A549 (cell line): ENCODE results near the gene TMEM154. TPM values are rescaled to one million over a fixed set of nuclear protein-coding genes. Genes with fewer than 3 reads are reported as not detected.
A peak's percentile ranks its signal among the peaks of the same experiment; 100 is the strongest.

Source experiments
- ATAC-seq, 2 experiments: fragments of 200-7000 bp in 1 of 2; fragments of >200 bp in 1 of 2; cut with Nextera tagmentation in 1 of 2; cut with Tn5 transposase in 1 of 2; 3 replicates each; pipeline versions ENCODE4 v1.8.0 to v1.9.1; 2018 to 2020; ENCODE audit warnings: mild to moderate bottlenecking in 1 of 2, moderate library complexity in 1 of 2
- CTCF ChIA-PET: fragments of 300-600 bp; sonication (Branson Sonifier 250); formaldehyde crosslinking; extraction: SDS; loops from one replicate; lab custom pipeline; 2021; ENCODE audit warnings: antibody characterized with exemption, inconsistent platforms; lab: Yijun Ruan, JAX
- POLR2A ChIA-PET: fragments of 350-600 bp; formaldehyde crosslinking; extraction: SDS; loops from one replicate; lab custom pipeline; 2021; ENCODE audit warnings: antibody characterized with exemption, inconsistent platforms; lab: Yijun Ruan, JAX
- DNase-seq, 2 experiments: peaks; one replicate each; pipeline versions ENCODE4 v3.0.0 to v3.0.0-alpha.2; 2011 to 2016; ENCODE audit warnings: low read depth in 1 of 2, low spot score in 1 of 2
- FAIRE-seq: peaks from 2 replicates; lab custom pipeline; 2011; peaks lifted over from hg19 to GRCh38; lab: Jason Lieb, UNC
- H3K27ac ChIP-seq, 2 experiments: fragments of >200 bp; sonication (Bioruptor Twin); formaldehyde crosslinking; 3 replicates each; pipeline ENCODE4 v1.5.1; 2016 to 2017
- H3K4me1 ChIP-seq: fragments of >200 bp; sonication (Bioruptor Twin); formaldehyde crosslinking; 3 replicates; pipeline ENCODE4 v1.6.1; 2016
- H3K4me2 ChIP-seq: fragments of >200 bp; sonication (Bioruptor Twin); formaldehyde crosslinking; 3 replicates; pipeline ENCODE4 v1.6.1; 2016
- H3K4me3 ChIP-seq: fragments of >200 bp; sonication (Bioruptor Twin); formaldehyde crosslinking; 3 replicates; pipeline ENCODE4 v1.5.1; 2016
- H3K9me3 ChIP-seq: fragments of >200 bp; sonication (Bioruptor Twin); formaldehyde crosslinking; 3 replicates; pipeline ENCODE4 v1.6.1; 2016
- BHLHE40 ChIP-seq: IDR thresholded peaks from 2 replicates; pipeline ENCODE4 v1.6.1; 2012; ENCODE audit warnings: low read depth, low read length, inconsistent platforms
- CBX8 ChIP-seq: fragments of 200-600 bp; sonication (generic); IDR thresholded peaks from 2 replicates; pipeline ENCODE4 v1.6.1; 2016
- CEBPB ChIP-seq, 2 experiments: fragments of >200 bp in 1 of 2; sonication (Bioruptor Twin) in 1 of 2; formaldehyde crosslinking in 1 of 2; IDR thresholded peaks; 2 replicates each; pipeline ENCODE4 v1.6.1; 2012 to 2016
- EHF ChIP-seq: fragments of 250-450 bp; sonication (Bioruptor Pico); IDR thresholded peaks from 2 replicates; pipeline ENCODE4 v1.5.0; 2020; ENCODE audit warnings: mild to moderate bottlenecking
- EP300 ChIP-seq, 2 experiments: fragments of >200 bp; sonication (Bioruptor Twin); formaldehyde crosslinking; IDR thresholded peaks; 2 replicates in 1 of 2; 3 replicates in 1 of 2; pipeline ENCODE4 v1.6.1; 2016 to 2017
- FOSB ChIP-seq: fragments of 250-450 bp; sonication (Bioruptor Pico); IDR thresholded peaks from 2 replicates; pipeline ENCODE4 v1.5.0; 2020; ENCODE audit warnings: mild to moderate bottlenecking, moderate library complexity
- FOXS1 ChIP-seq: fragments of 250-450 bp; sonication (Bioruptor Pico); IDR thresholded peaks from 2 replicates; pipeline ENCODE4 v1.5.0; 2020; ENCODE audit warnings: mild to moderate bottlenecking, moderate library complexity
- HDAC2 ChIP-seq: fragments of 200-600 bp; sonication (generic); IDR thresholded peaks from 2 replicates; pipeline ENCODE4 v1.6.1; 2016
- HEYL ChIP-seq: fragments of 250-450 bp; sonication (Bioruptor Pico); IDR thresholded peaks from 2 replicates; pipeline ENCODE4 v1.8.0; 2021; ENCODE audit warnings: mild to moderate bottlenecking, moderate library complexity
- HMGXB4 ChIP-seq: fragments of 250-450 bp; sonication (Bioruptor Pico); IDR thresholded peaks from 2 replicates; pipeline ENCODE4 v1.5.0; 2021; ENCODE audit warnings: mild to moderate bottlenecking, moderate library complexity, borderline replicate concordance
- JUN ChIP-seq, 2 experiments: fragments of >200 bp; sonication (Bioruptor Twin); formaldehyde crosslinking; IDR thresholded peaks; 2 replicates in 1 of 2; 3 replicates in 1 of 2; pipeline ENCODE4 v1.6.1; 2016 to 2017
- KDM5A ChIP-seq: fragments of 200-600 bp; sonication (generic); IDR thresholded peaks from 2 replicates; pipeline ENCODE4 v1.6.1; 2016; ENCODE audit warnings: antibody characterized with exemption, mild to moderate bottlenecking
- MAZ ChIP-seq: fragments of 150-350 bp; IDR thresholded peaks from 2 replicates; pipeline ENCODE4 v1.6.1; 2014; ENCODE audit warnings: antibody characterized with exemption, low read depth, low read length, borderline replicate concordance
- MYC ChIP-seq: IDR thresholded peaks from 2 replicates; pipeline ENCODE4 v1.6.1; 2012; ENCODE audit warnings: mild to moderate bottlenecking, inconsistent platforms, low read length, improper control_type of control experiment, borderline replicate concordance
- NPAS2 ChIP-seq: fragments of 250-450 bp; sonication (Bioruptor Pico); IDR thresholded peaks from 2 replicates; pipeline ENCODE4 v1.8.0; 2022; ENCODE audit warnings: mild to moderate bottlenecking, moderate library complexity, borderline replicate concordance
- NR3C1 ChIP-seq: fragments of >200 bp; sonication (Bioruptor Twin); formaldehyde crosslinking; IDR thresholded peaks from 3 replicates; pipeline ENCODE4 v1.6.1; 2017
- RAD21 ChIP-seq, 2 experiments: fragments of >200 bp in 1 of 2; sonication (Bioruptor Twin) in 1 of 2; formaldehyde crosslinking in 1 of 2; IDR thresholded peaks in 1 of 2; conservative IDR thresholded peaks in 1 of 2; 2 replicates in 1 of 2; 3 replicates in 1 of 2; pipeline ENCODE4 v1.6.1; 2012 to 2018; ENCODE audit warnings: inconsistent platforms in 1 of 2
- RARB ChIP-seq: fragments of 250-450 bp; sonication (Bioruptor Pico); IDR thresholded peaks from 2 replicates; pipeline ENCODE4 v1.8.0; 2021; ENCODE audit warnings: mild to moderate bottlenecking, moderate library complexity
- RCOR1 ChIP-seq: fragments of 150-350 bp; IDR thresholded peaks from 2 replicates; pipeline ENCODE4 v1.6.1; 2014; ENCODE audit warnings: antibody characterized with exemption, low read length, low read depth
- RFX5 ChIP-seq: fragments of 450-650 bp; IDR thresholded peaks from 2 replicates; pipeline ENCODE4 v1.7.1; 2014; ENCODE audit warnings: antibody characterized with exemption, mild to moderate bottlenecking, moderate library complexity
- USF2 ChIP-seq: fragments of 450-650 bp; IDR thresholded peaks from 2 replicates; pipeline ENCODE4 v1.6.1; 2014; ENCODE audit warnings: antibody characterized with exemption
- WGBS: methylation state at CpG from one replicate; pipeline ENCODE4 v1.1.6; 2017; ENCODE audit errors: missing lambda C conversion rate; 5-methylcytosine and 5-hydroxymethylcytosine counted together
- polyA plus RNA-seq, 4 experiments: library from polyadenylated mRNA; depleted of rRNA in 3 of 4; stranded (reverse); fragments of >200 nt; fragmentation: RNase III in 1 of 4; extraction: RNeasy Plus Mini Kit Qiagen cat#74134 plus additional on column Dnase treatment in 1 of 4; gene quantifications; 2 replicates in 3 of 4; 3 replicates in 1 of 4; pipeline ENCODE4 v1.2.3, GENCODE V29; 2011 to 2017
- TF ChIP-seq, protein P1 (sequence below): fragments of >200 bp; sonication (Bioruptor Twin); formaldehyde crosslinking; IDR thresholded peaks from 3 replicates; pipeline ENCODE4 v1.5.1; 2016
- TF ChIP-seq, protein P2 (sequence below): fragments of 250-450 bp; sonication (Bioruptor Pico); IDR thresholded peaks from 2 replicates; pipeline ENCODE4 v1.5.0; 2020; ENCODE audit warnings: low read depth, mild to moderate bottlenecking, moderate library complexity
- TF ChIP-seq, protein P3 (sequence below): fragments of >200 bp; sonication (Bioruptor Twin); formaldehyde crosslinking; IDR thresholded peaks from 3 replicates; pipeline ENCODE4 v1.6.1; 2016

The TMEM154 gene
- polyA plus RNA-seq, 2 of the 4 experiments (the other 2 are of a cell fraction): 0.05 to 0.31 TPM

DNA sequence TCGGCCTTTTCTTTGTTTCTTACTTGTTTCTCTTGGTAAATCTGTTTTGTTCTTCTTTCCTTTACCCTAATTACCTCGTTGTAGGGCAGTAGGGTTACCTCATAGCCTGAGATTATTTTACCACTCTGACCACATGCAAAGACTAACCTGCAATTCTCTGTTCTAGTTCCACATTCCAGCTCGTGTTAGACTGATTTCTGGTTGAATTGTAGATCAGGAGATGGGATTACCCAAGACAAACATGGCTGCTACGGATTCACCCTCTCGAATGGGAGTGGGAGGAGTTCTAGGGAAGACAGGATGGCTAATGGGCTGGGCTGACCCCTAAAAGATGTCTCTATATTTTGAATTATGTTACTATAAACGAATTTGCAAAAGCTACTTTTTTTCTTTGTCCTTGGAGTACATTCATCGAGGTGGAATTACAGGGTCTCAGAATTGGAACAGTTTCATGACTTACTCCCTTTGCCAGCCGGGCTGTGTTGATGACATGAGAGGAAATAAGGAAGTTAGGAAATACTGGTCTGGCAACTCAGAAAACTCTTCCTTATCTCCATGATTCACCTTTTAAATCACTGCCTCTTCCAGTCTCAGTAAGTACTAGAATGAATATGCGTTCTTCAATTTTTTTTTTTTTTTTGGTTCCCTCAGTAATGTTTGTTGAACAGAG lies 107.2 kb downstream of the TMEM154 start:
- no peak overlapping the region for H3K4me2 ChIP-seq
- ChIA-PET POLR2A (no interaction called here), CTCF (no interaction called here)

DNA sequence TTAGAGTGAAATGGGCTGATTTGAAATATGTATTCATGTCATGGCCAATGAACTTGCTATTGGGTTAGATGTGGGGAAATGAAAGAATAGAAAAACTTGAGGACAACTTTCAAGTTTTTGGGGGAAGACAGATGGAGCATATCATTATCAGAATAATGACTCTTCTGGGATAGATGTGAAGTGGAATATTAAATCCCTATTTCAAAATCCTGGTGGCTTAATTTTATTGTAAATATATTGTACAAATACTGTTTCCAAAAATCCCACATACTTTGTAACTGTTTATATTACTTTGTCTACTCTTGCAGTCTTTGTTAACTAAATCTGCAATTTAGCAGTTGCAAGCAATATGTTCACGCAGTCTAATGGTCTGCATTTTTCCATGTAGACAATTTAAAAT lies 108.0 kb downstream of the TMEM154 start:
- TF ChIP-seq, protein P1, sequence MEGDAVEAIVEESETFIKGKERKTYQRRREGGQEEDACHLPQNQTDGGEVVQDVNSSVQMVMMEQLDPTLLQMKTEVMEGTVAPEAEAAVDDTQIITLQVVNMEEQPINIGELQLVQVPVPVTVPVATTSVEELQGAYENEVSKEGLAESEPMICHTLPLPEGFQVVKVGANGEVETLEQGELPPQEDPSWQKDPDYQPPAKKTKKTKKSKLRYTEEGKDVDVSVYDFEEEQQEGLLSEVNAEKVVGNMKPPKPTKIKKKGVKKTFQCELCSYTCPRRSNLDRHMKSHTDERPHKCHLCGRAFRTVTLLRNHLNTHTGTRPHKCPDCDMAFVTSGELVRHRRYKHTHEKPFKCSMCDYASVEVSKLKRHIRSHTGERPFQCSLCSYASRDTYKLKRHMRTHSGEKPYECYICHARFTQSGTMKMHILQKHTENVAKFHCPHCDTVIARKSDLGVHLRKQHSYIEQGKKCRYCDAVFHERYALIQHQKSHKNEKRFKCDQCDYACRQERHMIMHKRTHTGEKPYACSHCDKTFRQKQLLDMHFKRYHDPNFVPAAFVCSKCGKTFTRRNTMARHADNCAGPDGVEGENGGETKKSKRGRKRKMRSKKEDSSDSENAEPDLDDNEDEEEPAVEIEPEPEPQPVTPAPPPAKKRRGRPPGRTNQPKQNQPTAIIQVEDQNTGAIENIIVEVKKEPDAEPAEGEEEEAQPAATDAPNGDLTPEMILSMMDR: no peak
- TF ChIP-seq HDAC2 (no peak), BHLHE40 (no peak)
- Histone ChIP-seq H3K9me3 (no peaks in the 10 kb centered on the region), H3K4me1 (no peaks in the 10 kb centered on the region), H3K4me2 (no peak overlapping the region), H3K27ac (no peak overlapping the region), H3K4me3 (no peak overlapping the region)
- ChIA-PET CTCF (no interaction called here), POLR2A (no interaction called here)
- 93% methylated on average over 1 of the region's 1 CpG for WGBS
- FAIRE-seq (no peak), DNase-seq (no peak), ATAC-seq (no peak)

More for the DNA sequence above, 107.2 kb downstream of the TMEM154 start:
- no peak for FAIRE-seq
- WGBS: 49% methylated on average over 9 of the region's 9 CpGs
- H3K4me1 ChIP-seq: no peaks in the 10 kb centered on the region
- no peak for ATAC-seq
- peak in 1 of 2 experiments; percentile 4 for DNase-seq
- H3K27ac ChIP-seq: no peak overlapping the region
- no peaks in the 10 kb centered on the region for H3K9me3 ChIP-seq
- no peak for TF ChIP-seq BHLHE40
- TF ChIP-seq EP300 (IDR thresholded peaks at IDR 0.05): no peak
- TF ChIP-seq JUN (IDR thresholded peaks at IDR 0.05): no peak
- TF ChIP-seq, protein P2, sequence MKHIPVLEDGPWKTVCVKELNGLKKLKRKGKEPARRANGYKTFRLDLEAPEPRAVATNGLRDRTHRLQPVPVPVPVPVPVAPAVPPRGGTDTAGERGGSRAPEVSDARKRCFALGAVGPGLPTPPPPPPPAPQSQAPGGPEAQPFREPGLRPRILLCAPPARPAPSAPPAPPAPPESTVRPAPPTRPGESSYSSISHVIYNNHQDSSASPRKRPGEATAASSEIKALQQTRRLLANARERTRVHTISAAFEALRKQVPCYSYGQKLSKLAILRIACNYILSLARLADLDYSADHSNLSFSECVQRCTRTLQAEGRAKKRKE (CRISPR knock-in tag): no peak
- no peak for TF ChIP-seq RFX5
- TF ChIP-seq MYC: no peak
- TF ChIP-seq CEBPB (IDR thresholded peaks at IDR 0.05): no peak
- TF ChIP-seq NR3C1: no peak
- TF ChIP-seq RAD21 (conservative IDR thresholded peaks at IDR 0.05 in 1 of 2, IDR thresholded peaks at IDR 0.05 in 1 of 2): no peak
- TF ChIP-seq RCOR1: no peak
- no peak for TF ChIP-seq MAZ
- TF ChIP-seq, all 56 proteins: peak for 0
- no peak overlapping the region for H3K4me3 ChIP-seq

DNA sequence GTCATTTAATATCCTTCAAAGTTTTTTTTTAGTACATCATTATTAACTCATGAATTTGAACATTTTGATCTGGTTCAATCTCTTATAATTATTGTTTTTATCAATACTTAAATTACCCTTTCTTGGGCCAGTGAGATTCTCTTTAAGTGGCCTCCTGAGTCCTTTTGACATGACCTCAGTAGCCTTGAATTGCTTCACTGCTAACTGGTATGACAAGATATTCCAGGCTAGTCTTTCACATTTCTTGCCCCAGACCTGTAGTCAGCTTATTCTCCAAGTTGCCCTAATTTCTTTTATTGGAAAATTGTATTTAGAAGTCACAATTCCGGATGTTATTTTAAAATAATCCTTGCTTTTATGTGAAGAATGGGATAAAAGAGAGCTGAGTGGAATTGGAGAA lies 108.5 kb downstream of the TMEM154 start:
- FAIRE-seq (no peak), DNase-seq (no peak), ATAC-seq (no peak)
- WGBS: 22% methylated on average over 1 of the region's 1 CpG
- ChIA-PET POLR2A (no interaction called here), CTCF (no interaction called here)
- Histone ChIP-seq H3K4me3 (no peak overlapping the region), H3K9me3 (no peaks in the 10 kb centered on the region), H3K4me1 (no peaks in the 10 kb centered on the region), H3K27ac (no peak overlapping the region), H3K4me2 (no peak overlapping the region)
- no peak for TF ChIP-seq NPAS2
- TF ChIP-seq FOSB (CRISPR knock-in tag): no peak
- TF ChIP-seq FOXS1: no peak
- no peak for TF ChIP-seq RARB (CRISPR knock-in tag)
- no peak for TF ChIP-seq CBX8
- no peak for TF ChIP-seq USF2
- no peak for TF ChIP-seq HDAC2
- no peak for TF ChIP-seq KDM5A
- TF ChIP-seq, protein P1: no peak
- no peak for TF ChIP-seq EHF
- TF ChIP-seq, protein P3, sequence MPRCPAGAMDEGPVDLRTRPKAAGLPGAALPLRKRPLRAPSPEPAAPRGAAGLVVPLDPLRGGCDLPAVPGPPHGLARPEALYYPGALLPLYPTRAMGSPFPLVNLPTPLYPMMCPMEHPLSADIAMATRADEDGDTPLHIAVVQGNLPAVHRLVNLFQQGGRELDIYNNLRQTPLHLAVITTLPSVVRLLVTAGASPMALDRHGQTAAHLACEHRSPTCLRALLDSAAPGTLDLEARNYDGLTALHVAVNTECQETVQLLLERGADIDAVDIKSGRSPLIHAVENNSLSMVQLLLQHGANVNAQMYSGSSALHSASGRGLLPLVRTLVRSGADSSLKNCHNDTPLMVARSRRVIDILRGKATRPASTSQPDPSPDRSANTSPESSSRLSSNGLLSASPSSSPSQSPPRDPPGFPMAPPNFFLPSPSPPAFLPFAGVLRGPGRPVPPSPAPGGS: no peak
- TF ChIP-seq HMGXB4: no peak
- TF ChIP-seq HEYL: no peak
